Astrocyte (in vitro differentiated cells and primary cell): ENCODE measurements around the gene SFRP2.

Source experiments
- CTCF ChIP-seq: IDR thresholded peaks from 2 replicates; pipeline ENCODE4 v1.5.1; 2011; ENCODE audit warnings: low read depth, mild to moderate bottlenecking, inconsistent platforms, low read length, moderate library complexity; ENCODE audit not compliant: insufficient read depth
- EZH2 ChIP-seq: IDR thresholded peaks from 2 replicates; pipeline ENCODE4 v1.6.1; 2012; ENCODE audit warnings: mild to moderate bottlenecking, low read length, inconsistent platforms; ENCODE audit not compliant: insufficient read depth

GRCh38 chr4:153759407-153760316, 29.2 kb downstream of the SFRP2 start, which contains the start of gene RNF175:
- TF ChIP-seq CTCF = no peak
- TF ChIP-seq EZH2 = peak; percentile 61
